ENCODE results near the gene ABCC11.

The ABCC11 gene

DNA sequence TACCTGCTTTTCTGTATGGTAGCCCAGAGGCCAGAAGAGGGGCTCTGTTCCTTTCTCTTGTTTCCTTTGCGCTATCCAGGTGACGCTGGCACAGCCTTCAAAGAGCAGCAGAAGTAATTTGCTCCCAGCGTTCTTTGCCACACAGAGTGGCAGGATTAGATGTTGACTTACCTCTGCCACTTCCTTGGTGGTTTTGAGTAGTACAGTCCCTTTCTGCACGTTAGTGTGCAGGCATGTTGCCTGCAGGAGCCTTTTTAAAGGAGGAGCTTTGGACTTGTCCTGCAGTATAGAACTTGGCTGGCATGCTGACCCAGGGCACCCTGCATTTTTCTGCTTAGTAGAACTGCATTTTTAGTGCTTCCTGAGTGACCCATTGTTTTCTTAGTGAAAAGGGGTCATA is at the start of gene ABCC11:
TSS of gene ABCC11 (minus strand) at position 229 of the 400 bp plus-strand sequence. CDS start 15,618 bp downstream, outside the sequence.
- no peak for DNase-seq (ENCODE audit: low read depth)

DNA sequence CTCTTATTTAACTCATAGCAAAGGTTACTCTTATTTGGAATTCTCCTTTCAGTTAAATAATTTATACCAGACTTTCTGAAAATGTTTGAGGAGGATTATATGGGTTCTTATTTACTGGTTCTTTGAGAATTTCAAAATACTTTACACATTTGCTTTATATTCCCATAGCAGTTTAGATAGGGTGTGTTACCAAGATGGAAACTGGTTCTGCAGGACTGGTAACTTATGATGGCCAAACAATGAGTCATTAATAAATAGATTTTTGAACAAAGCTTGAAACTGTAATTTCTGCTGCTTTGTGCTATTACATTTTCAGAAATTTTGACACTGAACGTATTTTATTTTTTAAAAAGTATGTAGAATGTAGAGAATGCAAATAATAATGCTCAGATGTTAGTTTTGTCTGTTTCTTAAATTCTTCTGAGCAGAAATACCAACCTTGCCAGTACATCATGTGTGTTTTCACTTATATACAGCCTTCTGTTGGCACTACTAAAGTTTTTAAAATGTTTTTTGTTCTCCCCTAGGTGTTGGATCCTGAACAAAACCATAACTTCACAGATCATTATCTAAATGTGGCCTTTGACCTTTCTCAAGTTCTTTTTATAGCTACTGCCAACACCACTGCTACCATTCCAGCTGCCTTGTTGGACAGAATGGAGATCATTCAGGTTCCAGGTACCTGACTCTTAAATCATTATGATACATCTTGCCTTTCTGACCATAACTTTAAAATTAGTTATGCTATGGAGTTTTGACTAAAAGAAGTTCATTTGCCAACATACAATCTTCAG is 48.3 kb upstream of the ABCC11 start:
- DNase-seq (ENCODE audit: low read depth) = no peak

GRCh38 chr16:48294724-48295123 is 47.4 kb upstream of the ABCC11 start:
- DNase-seq (ENCODE audit: low read depth) = no peak

DNA sequence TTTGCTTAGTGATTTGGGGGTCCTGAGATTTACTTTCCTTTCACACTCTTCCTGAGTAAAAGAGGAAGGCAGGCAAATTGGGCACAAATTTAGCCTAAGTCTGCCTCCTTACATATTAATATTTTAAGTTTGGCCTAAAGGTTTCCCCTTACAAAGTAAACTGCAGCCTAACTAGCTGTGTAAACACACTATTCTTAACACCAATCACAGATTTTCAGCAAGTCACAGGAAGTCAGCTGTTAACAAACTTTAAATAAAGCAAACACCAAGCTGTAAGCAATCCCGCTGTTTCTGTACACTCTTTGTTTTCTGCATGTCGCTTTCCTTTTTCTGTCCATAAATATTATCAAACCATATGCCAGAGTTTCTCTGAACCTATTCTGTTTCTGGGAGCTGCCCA is 45.1 kb upstream of the ABCC11 start:
- DNase-seq (ENCODE audit: low read depth) = no peak

GRCh38 chr16:48291754-48292153 is 44.4 kb upstream of the ABCC11 start:
- no peak for DNase-seq (ENCODE audit: low read depth)

GRCh38 chr16:48291303-48291702 is 44.0 kb upstream of the ABCC11 start:
- DNase-seq (ENCODE audit: low read depth) = no peak

DNA sequence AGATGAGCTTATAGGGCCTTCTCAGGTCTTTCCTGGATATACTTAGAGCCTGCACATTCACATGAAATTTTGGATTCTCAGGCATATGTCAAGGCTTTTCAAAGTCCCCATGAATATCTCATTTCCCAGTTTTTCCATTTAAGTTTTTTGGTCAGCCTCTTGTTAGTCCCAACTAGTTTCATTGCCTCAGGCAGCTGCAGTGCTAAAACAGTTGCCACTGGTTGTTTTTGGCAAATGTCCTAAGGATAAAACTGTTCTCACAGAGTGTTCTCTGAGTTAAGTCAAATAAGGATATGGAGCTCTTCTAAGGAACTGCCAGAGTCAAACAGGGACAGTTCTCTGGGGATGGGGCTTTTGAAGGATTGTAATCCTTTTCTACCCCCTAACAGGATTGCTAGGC is 39.9 kb upstream of the ABCC11 start:
- no peak for DNase-seq (ENCODE audit: low read depth)

DNA sequence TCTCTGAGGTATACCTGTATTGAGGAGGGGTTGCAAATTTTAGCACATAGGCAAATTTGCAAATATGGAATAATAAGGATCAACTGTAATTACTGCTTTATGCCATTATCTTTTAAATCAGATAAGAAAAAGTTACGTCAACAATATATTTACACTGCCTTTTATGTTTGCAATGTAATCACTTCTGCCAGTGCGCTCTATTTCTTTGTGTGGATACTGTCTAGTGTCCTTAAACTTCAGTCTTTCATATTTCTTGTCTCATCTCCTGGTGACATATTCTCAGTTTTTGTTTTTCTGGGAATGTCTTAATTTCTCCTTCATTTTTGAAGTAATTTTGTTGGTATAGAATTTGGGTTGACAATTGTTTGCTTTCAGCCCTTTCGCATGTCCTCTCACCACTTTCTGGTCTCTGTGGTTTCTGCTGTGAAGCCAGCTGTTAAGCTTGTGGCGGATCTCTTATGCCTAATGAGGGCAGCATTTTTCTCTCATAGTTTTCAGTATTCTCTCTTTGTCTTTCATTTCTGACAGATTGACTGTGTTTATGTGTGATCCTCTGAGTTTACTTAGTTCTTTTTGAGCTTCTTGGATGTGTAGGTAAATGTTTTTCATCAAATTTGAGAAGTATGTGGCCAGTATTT is 37.6 kb upstream of the ABCC11 start:
- no peak for DNase-seq (ENCODE audit: low read depth)

- DNase-seq (ENCODE audit: low read depth) = no peak
These were observed 35.4 kb upstream of the ABCC11 start for GRCh38 chr16:48282636-48283263.

- no peak for DNase-seq (ENCODE audit: low read depth)
These were observed 33.2 kb upstream of the ABCC11 start for GRCh38 chr16:48280546-48280945.

DNA sequence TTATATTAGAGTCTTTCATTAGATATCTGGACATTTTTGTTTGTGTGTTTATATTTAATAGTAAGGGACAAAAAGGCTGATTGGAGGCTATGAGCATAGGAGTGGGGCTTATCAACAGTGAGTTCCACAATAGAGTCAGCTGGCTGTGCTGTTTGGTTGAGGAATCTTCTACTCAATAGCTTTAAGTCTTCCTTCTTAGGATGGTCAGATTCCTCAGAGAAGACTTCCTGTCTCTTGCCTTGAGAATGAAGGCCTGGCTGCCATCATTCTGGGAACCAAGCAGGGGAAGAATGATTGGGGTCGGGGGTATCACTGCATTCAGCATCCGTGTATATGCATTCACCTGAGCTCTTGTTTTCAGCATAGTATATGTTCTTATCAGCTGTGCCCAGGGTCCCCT is 31.9 kb upstream of the ABCC11 start:
- no peak for DNase-seq (ENCODE audit: low read depth)

GRCh38 chr16:48277158-48277557 is 29.8 kb upstream of the ABCC11 start:
- DNase-seq (ENCODE audit: low read depth) = no peak

- no peak for DNase-seq (ENCODE audit: low read depth)
These were observed 28.8 kb upstream of the ABCC11 start for GRCh38 chr16:48276102-48276501.

DNA sequence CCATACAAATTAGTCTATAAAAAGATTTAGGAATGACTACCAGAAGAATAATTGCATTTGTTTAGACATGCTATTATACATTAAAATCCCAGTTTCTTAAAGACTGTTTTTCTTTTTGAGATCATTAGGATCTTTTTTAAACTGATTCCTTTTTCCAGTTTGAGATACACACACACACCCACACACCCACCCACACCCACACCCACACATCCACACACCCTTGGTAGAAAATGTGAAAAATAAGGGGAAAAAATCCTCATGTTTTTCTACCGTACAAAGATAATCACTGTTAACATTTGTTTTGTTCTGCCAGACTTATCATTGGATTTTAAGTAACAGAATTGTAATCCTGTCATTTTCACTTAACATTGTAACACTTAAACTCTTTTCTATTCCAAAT is 27.1 kb upstream of the ABCC11 start:
- no peak for DNase-seq (ENCODE audit: low read depth)

- no peak for DNase-seq (ENCODE audit: low read depth)
These were observed 25.6 kb upstream of the ABCC11 start for GRCh38 chr16:48272837-48273421.

DNA sequence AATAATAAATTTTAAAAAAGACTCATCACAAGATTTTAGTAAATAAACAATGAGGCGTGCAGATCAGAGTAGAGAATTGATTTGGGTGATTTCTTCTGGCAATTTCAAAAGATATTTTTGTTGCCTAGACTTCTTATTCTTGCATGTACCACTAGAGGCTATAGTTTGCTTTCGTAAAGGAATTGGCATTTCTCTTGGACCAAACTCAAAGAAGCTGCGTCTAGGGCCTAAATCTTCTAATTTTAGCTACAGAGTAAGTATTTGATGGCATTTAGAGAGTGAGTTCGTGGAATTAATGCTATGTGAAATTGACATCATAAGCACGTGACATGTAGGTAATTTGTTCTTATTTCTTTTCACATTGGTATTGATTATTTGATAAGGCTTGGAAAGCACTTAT is 24.4 kb upstream of the ABCC11 start:
- DNase-seq (ENCODE audit: low read depth) = no peak

- DNase-seq (ENCODE audit: low read depth) = no peak
These were observed 21.7 kb upstream of the ABCC11 start for GRCh38 chr16:48269011-48269410.

- no peak for DNase-seq (ENCODE audit: low read depth)
These were observed 15.3 kb upstream of the ABCC11 start for GRCh38 chr16:48262631-48263030.

- DNase-seq (ENCODE audit: low read depth) = no peak
These were observed 14.2 kb upstream of the ABCC11 start for GRCh38 chr16:48261569-48261968.

GRCh38 chr16:48256579-48257177 is 9.3 kb upstream of the ABCC11 start:
- DNase-seq (ENCODE audit: low read depth) = no peak

- no peak for DNase-seq (ENCODE audit: low read depth)
These were observed 4.7 kb upstream of the ABCC11 start for GRCh38 chr16:48252013-48252412.

DNA sequence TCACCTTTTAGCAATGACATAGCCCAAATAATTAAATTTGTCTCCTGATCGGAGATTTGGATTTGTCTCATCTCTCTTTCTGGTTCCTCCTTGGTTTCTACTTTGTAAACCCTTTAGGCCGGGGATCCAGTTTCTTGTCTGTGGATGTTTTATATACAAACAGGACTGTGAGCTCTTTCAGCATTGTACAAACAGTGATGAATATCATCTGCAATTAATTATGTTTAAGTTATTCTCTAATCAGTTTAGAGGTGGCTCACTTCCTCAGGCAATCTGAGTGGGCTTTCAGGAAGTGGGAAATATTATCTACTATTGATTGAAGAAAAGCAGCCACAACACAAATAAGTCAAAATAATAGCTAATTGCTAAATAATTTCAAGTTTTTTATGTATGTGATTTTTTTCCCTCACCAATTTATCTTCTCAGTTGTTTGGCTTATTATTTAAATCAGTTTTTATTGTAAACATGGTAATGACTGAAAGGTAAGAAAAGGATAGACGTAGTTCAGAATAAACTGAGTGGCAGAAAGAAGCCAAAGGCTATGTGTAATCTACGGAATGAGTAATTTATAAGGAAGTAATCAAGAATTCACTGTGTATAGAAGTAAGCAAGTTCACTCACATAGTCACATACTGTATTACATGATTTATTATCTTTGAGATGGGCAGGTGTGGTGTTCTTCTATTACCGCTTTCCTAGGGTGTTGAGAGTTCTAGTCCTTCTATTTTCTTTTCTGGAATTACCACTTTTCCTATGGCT is 3.4 kb upstream of the ABCC11 start:
- DNase-seq (ENCODE audit: low read depth) = no peak

All from activated gamma-delta T cell treated with anti-CD3 and anti-CD28 coated beads, Interleukin-2, amount 50 U/mL, for 16 hours (primary cell).